Epithelial cell of esophagus (primary cell): ENCODE results near the gene PTPRN2.

ENCODE experiments used
- DNase-seq: peaks from one replicate; pipeline ENCODE4 v3.0.0; 2010; ENCODE audit warnings: low read depth
- H3K4me3 ChIP-seq: 2 replicates; pipeline ENCODE4 v1.5.1; 2011; ENCODE audit warnings: mild to moderate bottlenecking, low read length, control low read depth
- TF ChIP-seq, protein P1 (sequence below): IDR thresholded peaks from 2 replicates; pipeline ENCODE4 v1.5.1; 2011; ENCODE audit warnings: low read depth, mild to moderate bottlenecking, low read length, control low read depth, inconsistent platforms; ENCODE audit not compliant: insufficient read depth; ENCODE audit errors: missing control alignments

Gene PTPRN2

GRCh38 chr7:157580324-157580723 is 1007.3 kb downstream of the PTPRN2 start:
- TF ChIP-seq, protein P1, sequence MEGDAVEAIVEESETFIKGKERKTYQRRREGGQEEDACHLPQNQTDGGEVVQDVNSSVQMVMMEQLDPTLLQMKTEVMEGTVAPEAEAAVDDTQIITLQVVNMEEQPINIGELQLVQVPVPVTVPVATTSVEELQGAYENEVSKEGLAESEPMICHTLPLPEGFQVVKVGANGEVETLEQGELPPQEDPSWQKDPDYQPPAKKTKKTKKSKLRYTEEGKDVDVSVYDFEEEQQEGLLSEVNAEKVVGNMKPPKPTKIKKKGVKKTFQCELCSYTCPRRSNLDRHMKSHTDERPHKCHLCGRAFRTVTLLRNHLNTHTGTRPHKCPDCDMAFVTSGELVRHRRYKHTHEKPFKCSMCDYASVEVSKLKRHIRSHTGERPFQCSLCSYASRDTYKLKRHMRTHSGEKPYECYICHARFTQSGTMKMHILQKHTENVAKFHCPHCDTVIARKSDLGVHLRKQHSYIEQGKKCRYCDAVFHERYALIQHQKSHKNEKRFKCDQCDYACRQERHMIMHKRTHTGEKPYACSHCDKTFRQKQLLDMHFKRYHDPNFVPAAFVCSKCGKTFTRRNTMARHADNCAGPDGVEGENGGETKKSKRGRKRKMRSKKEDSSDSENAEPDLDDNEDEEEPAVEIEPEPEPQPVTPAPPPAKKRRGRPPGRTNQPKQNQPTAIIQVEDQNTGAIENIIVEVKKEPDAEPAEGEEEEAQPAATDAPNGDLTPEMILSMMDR: no peak
- DNase-seq: no peak
- H3K4me3 ChIP-seq: no peak overlapping the region

GRCh38 chr7:157579425-157579824 is 1008.2 kb downstream of the PTPRN2 start:
- TF ChIP-seq, protein P1: no peak
- no peak for DNase-seq
- no peak overlapping the region for H3K4me3 ChIP-seq

DNA sequence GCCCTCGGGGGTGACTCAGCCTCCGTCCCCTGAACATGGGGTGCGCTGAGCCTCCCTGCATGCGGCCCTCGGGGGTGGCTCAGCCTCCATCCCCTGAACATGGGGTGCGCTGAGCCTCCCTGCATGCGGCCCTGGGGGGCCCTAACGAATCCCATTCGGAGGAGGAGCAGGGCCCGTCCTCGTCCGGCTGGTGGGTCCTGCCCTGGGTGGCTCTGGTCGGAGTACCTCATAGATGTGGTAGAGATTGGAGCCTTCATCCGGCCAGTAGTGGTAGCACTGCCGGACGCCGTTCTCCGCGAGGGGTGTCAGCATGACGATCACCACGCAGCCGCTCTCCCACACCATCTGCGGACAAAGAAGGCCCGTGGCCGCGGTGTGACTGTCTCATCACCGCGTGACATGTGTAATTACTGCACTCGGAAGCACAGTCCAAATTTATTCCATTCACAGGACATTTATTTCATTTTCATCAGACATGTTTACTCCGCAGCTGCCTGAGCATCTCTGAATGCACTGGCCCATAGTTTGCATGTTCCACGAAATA is 1009.8 kb downstream of the PTPRN2 start:
- TF ChIP-seq, protein P1: no peak
- H3K4me3 ChIP-seq: no peak overlapping the region
- DNase-seq: no peak

DNA sequence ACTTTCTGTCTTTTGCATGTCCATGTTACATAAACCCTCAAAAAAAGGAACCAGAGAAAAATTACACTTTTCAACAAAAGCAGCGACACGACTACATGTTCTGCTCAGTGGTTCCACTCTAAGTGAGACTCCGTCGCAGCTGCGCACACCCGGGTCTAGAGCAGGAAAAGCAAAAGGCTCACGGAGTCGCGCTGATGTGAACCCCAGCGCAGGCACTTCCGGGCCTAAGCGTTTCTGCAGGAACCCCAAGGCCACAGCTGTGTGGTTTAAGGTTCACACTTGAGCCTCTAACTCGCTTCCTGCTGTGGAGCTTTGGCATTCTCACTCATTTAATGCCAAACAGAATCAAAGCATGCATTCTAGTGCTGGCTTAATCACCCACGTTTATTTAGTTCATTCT is 1010.6 kb downstream of the PTPRN2 start:
- H3K4me3 ChIP-seq: no peak overlapping the region
- TF ChIP-seq, protein P1: no peak
- no peak for DNase-seq

DNA sequence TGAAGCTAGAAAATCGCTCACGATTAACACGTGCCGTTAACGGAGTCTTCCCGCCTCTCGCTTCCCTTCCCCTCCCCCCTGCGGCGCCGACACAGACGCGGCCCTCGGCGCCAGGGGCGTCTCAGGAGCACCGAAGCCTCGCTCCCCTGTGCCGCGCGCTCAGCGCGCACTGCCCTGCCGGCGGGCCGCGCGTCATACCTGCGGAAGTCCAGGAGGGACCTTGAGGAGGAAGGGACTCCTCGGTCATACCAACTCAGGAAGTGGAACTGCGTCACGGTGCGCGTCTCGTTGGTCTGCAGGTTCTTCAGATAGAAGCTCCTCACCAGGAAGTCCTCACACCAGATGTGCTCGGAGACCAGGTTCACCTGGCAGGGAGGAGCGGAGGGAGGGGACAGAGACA is 1011.2 kb downstream of the PTPRN2 start:
- DNase-seq: no peak
- no peak overlapping the region for H3K4me3 ChIP-seq
- TF ChIP-seq, protein P1: no peak

- no peak for DNase-seq
Measured at GRCh38 chr7:157575777-157576176, 1011.8 kb downstream of the PTPRN2 start.

More at GRCh38 chr7:157575777-157576176, 1011.8 kb downstream of the PTPRN2 start:
- TF ChIP-seq, protein P1: no peak
- no peak overlapping the region for H3K4me3 ChIP-seq
